DND-41 (cell line): ENCODE data around the gene NOL4L.

Source experiments
- ATAC-seq: fragments of 200-7000 bp; cut with Tn5 transposase; 3 replicates; pipeline ENCODE4 v1.9.1; 2021; ENCODE audit warnings: low read depth; ENCODE audit not compliant: insufficient read depth
- DNase-seq: peaks from one replicate; pipeline ENCODE4 v3.0.0-alpha.2; 2020
- H2AFZ ChIP-seq: 2 replicates; pipeline ENCODE4 v1.6.0; 2012; ENCODE audit warnings: low read depth, low read length
- H3K27ac ChIP-seq: 2 replicates; pipeline ENCODE4 v1.5.1; 2012; ENCODE audit warnings: low read length, inconsistent platforms
- H3K27me3 ChIP-seq: fragments of 200-600 bp; sonication (generic); 2 replicates; pipeline ENCODE4 v1.6.0; 2012; ENCODE audit warnings: low read length, mild to moderate bottlenecking, inconsistent platforms; ENCODE audit not compliant: insufficient read depth, poor library complexity
- H3K36me3 ChIP-seq: 2 replicates; pipeline ENCODE4 v1.5.1; 2012; ENCODE audit warnings: low read length, inconsistent platforms; ENCODE audit not compliant: insufficient read depth
- H3K4me1 ChIP-seq: 2 replicates; pipeline ENCODE4 v1.5.1; 2012; ENCODE audit warnings: mild to moderate bottlenecking, low read length; ENCODE audit not compliant: insufficient read depth
- H3K4me2 ChIP-seq: 2 replicates; pipeline ENCODE4 v1.6.0; 2012; ENCODE audit warnings: mild to moderate bottlenecking, moderate library complexity, low read length, inconsistent platforms; ENCODE audit not compliant: insufficient read depth
- H3K4me3 ChIP-seq, 2 experiments: fragments of 200-600 bp in 1 of 2; shearing (Covaris generic) in 1 of 2; 2 replicates each; pipeline ENCODE4 v1.5.1; 2012 to 2016; ENCODE audit warnings: inconsistent platforms in 2 of 2, low read length in 2 of 2, mild to moderate bottlenecking in 2 of 2, low read depth in 1 of 2, moderate library complexity in 1 of 2
- H3K79me2 ChIP-seq: 2 replicates; pipeline ENCODE4 v1.6.0; 2012; ENCODE audit warnings: low read length, inconsistent platforms; ENCODE audit not compliant: insufficient read depth
- H3K9ac ChIP-seq: 2 replicates; pipeline ENCODE4 v1.6.0; 2012; ENCODE audit warnings: low read depth, mild to moderate bottlenecking, inconsistent platforms, low read length, moderate library complexity
- H3K9me3 ChIP-seq: 2 replicates; pipeline ENCODE4 v1.5.1; 2012; ENCODE audit warnings: low read length, moderate library complexity, mild to moderate bottlenecking, inconsistent platforms; ENCODE audit not compliant: insufficient read depth, severe bottlenecking
- H4K20me1 ChIP-seq: 2 replicates; pipeline ENCODE4 v1.6.0; 2012; ENCODE audit warnings: low read length; ENCODE audit not compliant: insufficient read depth
- EZH2 ChIP-seq: IDR thresholded peaks from 3 replicates; pipeline ENCODE4 v1.6.1; 2012; ENCODE audit warnings: borderline replicate concordance, low read depth, mild to moderate bottlenecking, moderate library complexity, low read length, inconsistent platforms; ENCODE audit not compliant: severe bottlenecking
- TF ChIP-seq, protein P1 (sequence below): IDR thresholded peaks from 2 replicates; pipeline ENCODE4 v1.5.1; 2012; ENCODE audit warnings: borderline replicate concordance, low read length, moderate library complexity, mild to moderate bottlenecking; ENCODE audit not compliant: poor library complexity, severe bottlenecking; ENCODE audit errors: extremely low read depth

NOL4L gene

DNA sequence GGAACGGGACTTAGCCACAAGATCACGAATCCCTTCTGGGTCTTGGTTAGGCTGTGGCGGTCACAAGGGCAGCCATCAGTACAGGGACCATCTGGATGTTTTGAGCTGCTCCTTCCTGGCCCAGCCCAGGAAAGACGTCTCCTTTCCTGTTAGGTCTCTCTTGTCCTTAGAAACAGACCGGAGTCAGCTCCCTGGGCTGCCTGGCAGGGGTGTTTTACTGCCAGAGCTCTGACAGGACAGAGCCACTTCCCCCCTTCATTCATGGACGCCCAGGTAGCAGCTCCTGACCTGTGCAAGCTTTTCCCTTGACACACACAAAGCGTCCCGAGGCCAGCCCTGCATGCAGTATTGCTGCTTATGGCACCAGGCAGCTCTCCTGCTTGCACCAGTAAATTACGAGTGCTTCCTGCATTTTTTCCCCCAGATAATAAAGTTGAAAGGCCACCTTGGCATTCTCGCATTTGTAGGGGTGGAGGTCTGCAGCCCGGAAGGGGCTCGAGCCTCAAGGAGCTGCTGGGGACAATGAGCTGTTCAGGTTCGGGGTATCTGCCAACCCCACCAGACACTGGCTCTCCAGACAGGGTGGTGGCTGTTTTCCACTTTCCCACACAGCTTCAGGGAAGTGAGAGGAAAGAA lies 87.4 kb downstream of the NOL4L start:
- TF ChIP-seq EZH2, result no peak
- TF ChIP-seq, protein P1, sequence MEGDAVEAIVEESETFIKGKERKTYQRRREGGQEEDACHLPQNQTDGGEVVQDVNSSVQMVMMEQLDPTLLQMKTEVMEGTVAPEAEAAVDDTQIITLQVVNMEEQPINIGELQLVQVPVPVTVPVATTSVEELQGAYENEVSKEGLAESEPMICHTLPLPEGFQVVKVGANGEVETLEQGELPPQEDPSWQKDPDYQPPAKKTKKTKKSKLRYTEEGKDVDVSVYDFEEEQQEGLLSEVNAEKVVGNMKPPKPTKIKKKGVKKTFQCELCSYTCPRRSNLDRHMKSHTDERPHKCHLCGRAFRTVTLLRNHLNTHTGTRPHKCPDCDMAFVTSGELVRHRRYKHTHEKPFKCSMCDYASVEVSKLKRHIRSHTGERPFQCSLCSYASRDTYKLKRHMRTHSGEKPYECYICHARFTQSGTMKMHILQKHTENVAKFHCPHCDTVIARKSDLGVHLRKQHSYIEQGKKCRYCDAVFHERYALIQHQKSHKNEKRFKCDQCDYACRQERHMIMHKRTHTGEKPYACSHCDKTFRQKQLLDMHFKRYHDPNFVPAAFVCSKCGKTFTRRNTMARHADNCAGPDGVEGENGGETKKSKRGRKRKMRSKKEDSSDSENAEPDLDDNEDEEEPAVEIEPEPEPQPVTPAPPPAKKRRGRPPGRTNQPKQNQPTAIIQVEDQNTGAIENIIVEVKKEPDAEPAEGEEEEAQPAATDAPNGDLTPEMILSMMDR, result no peak
- DNase-seq (no peak), ATAC-seq (no peak)
- Histone ChIP-seq H4K20me1 (no peaks in the 10 kb centered on the region), H3K9me3 (no peaks in the 10 kb centered on the region), H3K4me2 (no peak overlapping the region), H3K27me3 (no peaks in the 10 kb centered on the region), H3K79me2 (no peaks in the 10 kb centered on the region), H3K4me3 (no peak overlapping the region), H3K4me1 (no peaks in the 10 kb centered on the region), H3K9ac (no peak overlapping the region), H3K36me3 (peaks cover 9% of the 10 kb centered on the region), H3K27ac (no peak overlapping the region), H2AFZ (no peak overlapping the region)

DNA sequence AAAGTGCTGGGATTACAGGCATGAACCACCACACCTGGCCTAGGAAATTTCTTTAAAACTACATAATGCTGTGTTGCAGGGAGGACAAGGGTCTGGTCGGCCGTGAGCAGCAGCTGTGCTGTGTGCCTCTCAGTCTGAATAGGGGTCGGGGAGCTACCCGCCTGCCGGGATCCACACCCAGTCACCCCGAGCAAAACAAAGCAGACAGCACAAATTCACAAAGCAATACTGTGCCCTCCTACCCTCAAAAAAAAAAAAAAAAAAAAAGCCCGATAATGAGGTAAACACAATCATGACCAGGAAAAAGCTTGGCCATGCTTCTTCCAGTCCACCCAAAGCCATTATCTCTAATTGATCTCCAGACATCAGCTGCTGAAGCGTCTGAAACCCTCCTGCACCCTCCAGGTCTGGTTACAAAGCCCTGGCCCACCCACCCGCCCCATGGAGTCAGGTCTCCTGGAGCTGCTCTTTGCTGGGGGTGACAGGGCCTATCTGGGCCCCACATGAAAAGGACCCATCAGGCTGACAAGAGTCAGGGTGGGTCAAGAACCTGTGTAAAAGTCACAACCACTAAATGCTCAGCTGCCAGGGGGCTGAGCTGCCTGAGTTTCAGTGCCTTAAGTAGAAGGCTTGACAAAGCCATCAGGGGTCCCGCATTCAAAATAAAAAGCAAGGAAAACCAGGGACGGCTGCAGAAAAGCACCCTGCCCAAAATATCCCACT lies 88.2 kb downstream of the NOL4L start:
- TF ChIP-seq, protein P1, result no peak
- no peak for TF ChIP-seq EZH2
- H3K4me3 ChIP-seq, result no peak overlapping the region
- no peaks in the 10 kb centered on the region for H3K27me3 ChIP-seq
- ATAC-seq (no peak), DNase-seq (no peak)
- H3K4me1 ChIP-seq, result no peaks in the 10 kb centered on the region
- peaks cover 17% of the 10 kb centered on the region for H3K36me3 ChIP-seq
- no peak overlapping the region for H2AFZ ChIP-seq
- no peaks in the 10 kb centered on the region for H4K20me1 ChIP-seq
- H3K79me2 ChIP-seq, result no peaks in the 10 kb centered on the region
- no peaks in the 10 kb centered on the region for H3K9me3 ChIP-seq
- H3K9ac ChIP-seq, result no peak overlapping the region
- H3K27ac ChIP-seq, result no peak overlapping the region
- no peak overlapping the region for H3K4me2 ChIP-seq

DNA sequence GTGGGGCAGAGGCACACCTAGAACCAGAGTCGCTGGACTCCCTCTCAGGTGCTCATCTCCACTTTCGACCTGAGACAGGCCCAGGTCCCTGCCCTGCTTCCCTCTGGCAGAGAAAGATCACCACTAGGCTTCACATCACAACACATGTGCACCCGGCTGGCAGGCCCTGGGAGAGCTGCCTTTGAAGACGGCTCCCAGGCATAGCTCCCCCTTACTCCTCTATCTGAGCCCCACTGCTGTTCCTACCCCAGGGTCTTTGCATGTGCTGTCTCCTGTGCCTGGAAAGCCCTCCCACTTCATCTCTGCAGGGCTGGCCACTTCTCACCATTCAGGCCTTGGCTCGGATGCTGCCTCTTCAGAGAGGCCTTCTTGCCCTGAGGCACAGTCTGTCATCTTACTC lies 89.2 kb downstream of the NOL4L start:
- no peak overlapping the region for H3K4me3 ChIP-seq
- ATAC-seq, result no peak

More for the DNA sequence above, 89.2 kb downstream of the NOL4L start:
- Histone ChIP-seq H3K9me3 (no peaks in the 10 kb centered on the region), H3K27me3 (no peaks in the 10 kb centered on the region), H3K4me2 (no peak overlapping the region), H3K36me3 (peaks cover 18% of the 10 kb centered on the region), H3K4me1 (no peaks in the 10 kb centered on the region), H2AFZ (no peak overlapping the region), H3K27ac (no peak overlapping the region), H4K20me1 (no peaks in the 10 kb centered on the region), H3K79me2 (no peaks in the 10 kb centered on the region), H3K9ac (no peak overlapping the region)
- DNase-seq, result no peak
- TF ChIP-seq EZH2, result no peak
- TF ChIP-seq, protein P1, result no peak
